ENCODE results near the gene SEC22A. TPM values are rescaled to one million over a fixed set of nuclear protein-coding genes. Genes with fewer than 3 reads are reported as not detected.

The SEC22A gene
- total RNA-seq, 1 donor from 2014 or later = 17.7 TPM

DNA sequence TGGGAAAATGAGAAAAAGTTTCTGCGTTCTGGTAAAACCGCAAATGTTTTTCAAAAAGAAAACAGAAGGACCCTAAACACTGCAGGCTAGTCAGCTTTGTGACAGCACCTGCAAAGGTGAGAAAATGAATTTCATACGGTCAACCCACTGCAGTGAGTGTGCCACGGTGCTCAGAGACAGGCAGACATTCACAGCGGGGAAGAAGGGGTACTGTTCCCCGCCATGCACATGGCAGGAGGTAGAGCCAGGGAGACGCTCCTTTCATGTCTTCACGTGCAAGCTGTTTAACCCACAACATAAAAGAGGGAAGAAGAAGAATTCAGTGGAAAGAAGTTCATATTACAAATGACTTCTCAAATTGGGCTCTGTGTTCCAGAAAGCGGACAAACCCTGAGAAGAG is 109.5 kb downstream of the SEC22A start:
- H3K4me1 ChIP-seq = no peaks in the 10 kb centered on the region
- TF ChIP-seq, protein P1, sequence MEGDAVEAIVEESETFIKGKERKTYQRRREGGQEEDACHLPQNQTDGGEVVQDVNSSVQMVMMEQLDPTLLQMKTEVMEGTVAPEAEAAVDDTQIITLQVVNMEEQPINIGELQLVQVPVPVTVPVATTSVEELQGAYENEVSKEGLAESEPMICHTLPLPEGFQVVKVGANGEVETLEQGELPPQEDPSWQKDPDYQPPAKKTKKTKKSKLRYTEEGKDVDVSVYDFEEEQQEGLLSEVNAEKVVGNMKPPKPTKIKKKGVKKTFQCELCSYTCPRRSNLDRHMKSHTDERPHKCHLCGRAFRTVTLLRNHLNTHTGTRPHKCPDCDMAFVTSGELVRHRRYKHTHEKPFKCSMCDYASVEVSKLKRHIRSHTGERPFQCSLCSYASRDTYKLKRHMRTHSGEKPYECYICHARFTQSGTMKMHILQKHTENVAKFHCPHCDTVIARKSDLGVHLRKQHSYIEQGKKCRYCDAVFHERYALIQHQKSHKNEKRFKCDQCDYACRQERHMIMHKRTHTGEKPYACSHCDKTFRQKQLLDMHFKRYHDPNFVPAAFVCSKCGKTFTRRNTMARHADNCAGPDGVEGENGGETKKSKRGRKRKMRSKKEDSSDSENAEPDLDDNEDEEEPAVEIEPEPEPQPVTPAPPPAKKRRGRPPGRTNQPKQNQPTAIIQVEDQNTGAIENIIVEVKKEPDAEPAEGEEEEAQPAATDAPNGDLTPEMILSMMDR (IDR thresholded peaks at IDR 0.05) = no peak
- TF ChIP-seq POLR2A (IDR thresholded peaks at IDR 0.05) (no peak), POLR2AphosphoS5 (IDR thresholded peaks at IDR 0.05; ENCODE audit: insufficient read depth in 1 of 2, low read depth in 1 of 2) (no peak)
- H3K27ac ChIP-seq = no peak overlapping the region
- DNase-seq (ENCODE audit: extremely low spot score in 2 of 2) = no peak
- H3K27me3 ChIP-seq = no peaks in the 10 kb centered on the region
- intact Hi-C loops (cut with DNase I) = no loop called here
- no peaks in the 10 kb centered on the region for H3K9me3 ChIP-seq
- H3K4me3 ChIP-seq = no peak overlapping the region
- H3K36me3 ChIP-seq = no peaks in the 10 kb centered on the region

DNA sequence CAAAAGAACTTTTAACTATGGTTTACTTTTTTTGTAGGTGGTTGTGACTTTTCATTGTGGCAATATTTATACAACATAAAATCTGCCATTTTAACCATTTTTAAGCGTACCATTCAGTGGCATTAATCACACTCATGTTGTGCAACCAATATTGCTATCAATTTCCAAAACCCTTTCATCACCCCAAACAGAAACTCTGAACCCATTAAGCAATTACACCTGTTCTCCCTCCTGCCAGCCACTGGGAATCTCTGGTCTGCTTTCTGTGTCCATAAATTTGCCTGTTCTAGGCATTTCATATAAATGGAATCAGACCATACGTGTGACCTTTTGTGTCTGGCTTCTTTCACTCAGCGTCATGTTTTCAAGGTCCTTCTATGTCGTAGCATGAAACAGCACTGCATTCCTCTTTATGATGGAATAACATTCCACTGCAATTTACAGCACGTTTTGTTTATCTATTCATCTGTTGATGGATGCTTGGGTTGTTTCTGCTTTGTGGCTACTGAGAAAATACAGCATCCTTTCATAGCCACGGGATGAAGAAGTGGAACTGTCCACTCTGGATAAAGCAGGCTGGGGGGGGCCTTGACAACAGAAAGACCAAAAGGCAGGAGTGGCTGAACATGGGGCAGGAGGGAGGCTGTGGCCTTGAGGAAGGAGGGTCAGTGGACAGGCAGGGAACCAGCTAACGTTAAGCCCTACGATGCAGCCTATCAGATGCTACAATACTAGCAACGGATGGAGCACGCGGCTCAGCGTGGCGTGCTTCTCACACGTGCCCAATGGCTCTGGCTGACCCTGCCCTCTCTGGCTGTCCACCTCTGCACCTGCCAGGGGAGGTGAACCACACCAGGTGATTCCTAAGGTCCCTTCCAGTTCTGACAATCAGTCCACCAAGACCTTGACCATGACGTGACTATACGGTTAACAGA is 110.9 kb downstream of the SEC22A start:
- no peaks in the 10 kb centered on the region for H3K4me1 ChIP-seq
- H3K9me3 ChIP-seq = no peaks in the 10 kb centered on the region
- H3K4me3 ChIP-seq = no peak overlapping the region
- DNase-seq (ENCODE audit: extremely low spot score in 2 of 2) = no peak
- H3K36me3 ChIP-seq = no peaks in the 10 kb centered on the region
- TF ChIP-seq POLR2AphosphoS5 (IDR thresholded peaks at IDR 0.05; ENCODE audit: insufficient read depth in 1 of 2, low read depth in 1 of 2) (no peak), POLR2A (IDR thresholded peaks at IDR 0.05) (no peak)
- TF ChIP-seq, protein P1 (IDR thresholded peaks at IDR 0.05) = no peak
- intact Hi-C loops (cut with DNase I) = no loop called here
- H3K27ac ChIP-seq = no peak overlapping the region
- no peaks in the 10 kb centered on the region for H3K27me3 ChIP-seq

DNA sequence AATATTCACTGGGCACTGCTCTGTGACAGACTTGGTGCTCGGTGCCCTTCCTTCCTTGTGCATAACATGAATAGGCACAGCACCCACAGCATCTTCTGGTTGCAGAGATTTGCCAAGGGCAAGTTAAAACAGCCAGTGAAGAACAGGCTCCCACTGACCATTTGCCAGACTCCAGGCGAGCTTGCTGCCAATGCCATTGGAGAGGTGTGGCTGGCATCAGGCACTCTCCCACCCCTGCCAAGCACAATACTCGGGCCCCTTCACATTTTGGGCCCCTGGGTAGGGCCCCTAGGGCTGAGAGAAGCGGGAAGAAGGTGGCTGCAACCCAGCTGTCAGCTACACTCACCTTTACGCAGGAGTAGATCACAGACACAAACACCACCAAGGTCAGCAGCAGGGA is 112.1 kb downstream of the SEC22A start:
- H3K4me3 ChIP-seq = no peak overlapping the region
- no peak overlapping the region for H3K27ac ChIP-seq
- H3K4me1 ChIP-seq = no peaks in the 10 kb centered on the region
- TF ChIP-seq POLR2AphosphoS5 (IDR thresholded peaks at IDR 0.05; ENCODE audit: insufficient read depth in 1 of 2, low read depth in 1 of 2) (no peak), POLR2A (IDR thresholded peaks at IDR 0.05) (no peak)
- TF ChIP-seq, protein P1 (IDR thresholded peaks at IDR 0.05) = no peak
- no peaks in the 10 kb centered on the region for H3K27me3 ChIP-seq
- H3K36me3 ChIP-seq = no peaks in the 10 kb centered on the region
- DNase-seq (ENCODE audit: extremely low spot score in 2 of 2) = no peak
- intact Hi-C loops (cut with DNase I) = no loop called here
- H3K9me3 ChIP-seq = no peaks in the 10 kb centered on the region

DNA sequence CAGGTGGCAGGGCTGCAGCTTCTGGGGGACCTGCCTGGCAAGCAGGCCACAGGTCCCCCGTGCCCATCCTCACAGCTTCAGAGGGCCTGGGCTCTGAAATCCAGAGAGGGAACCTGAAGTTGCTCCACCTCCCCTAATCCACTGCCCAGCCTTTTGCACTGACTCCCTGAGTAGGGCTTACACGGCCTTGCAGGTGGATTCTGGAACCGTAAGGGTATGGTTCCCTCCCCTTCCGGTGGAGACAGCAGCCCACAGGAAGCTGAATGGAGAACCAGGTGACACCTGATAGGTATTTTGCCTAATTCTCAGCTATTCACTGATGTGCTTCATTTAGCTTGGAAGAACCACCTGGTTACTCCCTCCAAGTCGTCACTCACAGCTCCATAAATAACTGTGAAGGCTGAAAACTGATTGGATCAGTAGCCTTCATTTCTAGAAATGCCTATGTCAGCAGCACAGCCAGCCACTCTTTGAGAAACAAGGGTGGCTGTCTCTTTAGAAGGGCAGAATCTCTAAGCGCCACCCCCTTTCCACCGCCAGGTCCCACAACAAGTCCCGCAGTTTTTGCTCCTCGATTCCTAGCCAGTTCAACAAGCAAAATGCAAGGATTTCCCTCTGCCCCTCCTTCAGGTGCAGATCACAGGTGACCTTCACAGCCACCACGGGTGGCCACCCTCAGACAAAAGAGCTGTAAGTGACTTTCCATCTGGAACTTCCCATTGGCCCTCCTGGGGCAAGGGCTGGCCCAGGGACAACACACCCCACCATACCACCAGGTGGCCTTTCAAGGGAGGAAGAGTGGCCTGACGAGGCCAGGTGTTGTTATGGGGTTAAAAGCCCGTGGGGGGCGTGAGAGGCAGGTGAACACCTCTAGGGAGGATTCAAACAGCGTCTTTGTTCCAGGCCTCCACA is 112.9 kb downstream of the SEC22A start:
- TF ChIP-seq POLR2AphosphoS5 (IDR thresholded peaks at IDR 0.05; ENCODE audit: insufficient read depth in 1 of 2, low read depth in 1 of 2) (no peak), POLR2A (IDR thresholded peaks at IDR 0.05) (no peak)
- TF ChIP-seq, protein P1 (IDR thresholded peaks at IDR 0.05) = no peak
- H3K9me3 ChIP-seq = no peaks in the 10 kb centered on the region
- no peak overlapping the region for H3K4me3 ChIP-seq
- no peaks in the 10 kb centered on the region for H3K27me3 ChIP-seq
- intact Hi-C loops (cut with DNase I) = no loop called here
- no peaks in the 10 kb centered on the region for H3K4me1 ChIP-seq
- H3K27ac ChIP-seq = no peak overlapping the region
- no peaks in the 10 kb centered on the region for H3K36me3 ChIP-seq
- DNase-seq (ENCODE audit: extremely low spot score in 2 of 2) = no peak
